Gastrocnemius medialis (tissue), 4 donors: ENCODE data around the gene CBL. TPM values are rescaled to one million over a fixed set of nuclear protein-coding genes. Genes with fewer than 3 reads are reported as not detected.
A peak's percentile ranks its signal among the peaks of the same experiment; 100 is the strongest.
"Not testable (repeated sequence)": the region's sequence is repeated elsewhere in the genome, so short reads cannot be mapped to it uniquely, and the experiment has no call there.

Experiments used
- ATAC-seq, 2 donors: fragments of 150-250 bp; one replicate each; pipeline ENCODE4 v1.9.1; 2016
- DNase-seq, 2 donors: peaks; one replicate each; pipeline ENCODE4 v3.0.0-alpha.2; 2019
- H3K27ac ChIP-seq, 4 donors: fragments of 200-600 bp; sonication (generic); 1 replicate in 1 of 4; 2 replicates in 3 of 4; pipeline ENCODE4 v1.5.1; 2016 to 2018; ENCODE audit warnings: mild to moderate bottlenecking in 2 of 4, moderate library complexity in 1 of 4
- H3K27me3 ChIP-seq, 3 donors: fragments of 200-600 bp; sonication (generic) in 2 of 3; 1 replicate in 1 of 3; 2 replicates in 2 of 3; pipeline versions ENCODE4 v1.5.1 to v1.6.0; 2016 to 2019; ENCODE audit warnings: mild to moderate bottlenecking in 1 of 3, moderate library complexity in 1 of 3
- H3K36me3 ChIP-seq, 2 donors: fragments of 200-600 bp; sonication (generic) in 1 of 2; one replicate each; pipeline ENCODE4 v1.5.1; 2017 to 2018
- H3K4me1 ChIP-seq, 2 donors: fragments of 200-600 bp; sonication (generic) in 1 of 2; one replicate each; pipeline ENCODE4 v1.5.1; 2016 to 2017; ENCODE audit warnings: mild to moderate bottlenecking in 2 of 2
- H3K4me3 ChIP-seq, 4 donors: fragments of 200-600 bp; sonication (generic) in 3 of 4; 1 replicate in 1 of 4; 2 replicates in 3 of 4; pipeline ENCODE4 v1.5.1; 2016 to 2019; ENCODE audit warnings: mild to moderate bottlenecking in 2 of 4
- H3K9me3 ChIP-seq, 3 donors: fragments of 200-600 bp; sonication (generic) in 2 of 3; 1 replicate in 1 of 3; 2 replicates in 2 of 3; pipeline ENCODE4 v1.5.1; 2016 to 2019
- POLR2A ChIP-seq, 2 donors: fragments of 450-650 bp; IDR thresholded peaks; one replicate each; pipeline ENCODE4 v1.6.1; 2017; ENCODE audit warnings: antibody characterized with exemption in 2 of 2, mild to moderate bottlenecking in 2 of 2, moderate library complexity in 2 of 2
- in situ Hi-C, 4 donors: fragments of 200-750 bp; cut with MboI; loops; one replicate each; pipeline versions ENCODE4 v1.15.0 to v1.8.0; 2017; ENCODE audit warnings: low sequenced_read_pairs in 4 of 4
- intact Hi-C: fragments of 100-400 bp; cut with DNase I; formaldehyde crosslinking; loops from one replicate; pipeline ENCODE4 v1.15.1; 2023; ENCODE audit warnings: low total_unique reads
- total RNA-seq, 4 donors: library from RNA; depleted of rRNA; stranded (reverse); fragments of >200 nt; gene quantifications; one replicate each; pipeline versions ENCODE4 v1.1.0 to v1.2.3, GENCODE V29; 2016
- TF ChIP-seq, protein P1 (sequence below), 5 experiments: fragments of 450-650 bp in 3 of 5; fragments of 200-600 bp in 2 of 5; sonication (generic) in 2 of 5; IDR thresholded peaks in 4 of 5; conservative IDR thresholded peaks in 1 of 5; 1 replicate in 4 of 5; 2 replicates in 1 of 5; pipeline ENCODE4 v1.5.1; 2016 to 2019; ENCODE audit warnings: antibody characterized with exemption in 5 of 5, mild to moderate bottlenecking in 3 of 5, moderate library complexity in 3 of 5

Gene CBL
- total RNA-seq, 4 donors from 2014 or later, result 3.0 to 6.7 (median 4.5) TPM

DNA sequence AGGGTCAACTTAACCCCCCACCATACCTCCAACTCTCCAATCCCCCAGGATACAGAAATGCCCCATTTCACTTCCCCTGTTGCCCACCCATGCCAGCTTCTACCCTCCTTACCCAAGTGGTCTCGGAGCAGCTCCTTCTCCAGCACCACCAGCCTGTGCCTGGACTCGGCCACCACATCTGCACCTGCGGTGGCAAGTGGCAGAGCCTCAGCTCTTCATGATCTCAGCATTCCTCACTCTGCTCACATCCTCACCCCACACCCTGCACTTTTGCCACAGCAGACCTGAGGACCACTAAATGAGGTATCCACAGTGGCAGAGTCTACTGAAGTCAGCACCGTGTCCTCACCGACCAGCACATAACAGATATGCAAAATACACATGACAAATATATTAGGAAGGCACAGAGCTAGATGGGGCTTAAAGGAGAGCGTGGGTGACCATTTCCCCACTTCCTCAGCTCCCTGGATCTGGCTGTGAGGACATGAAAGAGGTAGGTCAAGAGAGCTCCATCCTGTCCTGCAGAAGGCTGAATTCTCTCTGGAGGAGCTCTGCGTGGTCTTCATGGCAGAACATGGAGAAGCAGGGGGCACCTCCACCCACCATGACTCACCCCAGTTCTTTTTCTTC, 11.2 kb upstream of the CBL start:
- DNase-seq (no peak), ATAC-seq (no peak)
- Histone ChIP-seq H3K36me3 (no peaks in the 10 kb centered on the region), H3K9me3 (no peaks in the 10 kb centered on the region), H3K4me3 (no peak overlapping the region), H3K4me1 (no peaks in the 10 kb centered on the region), H3K27ac (no peak overlapping the region), H3K27me3 (no peaks in the 10 kb centered on the region)
- in situ Hi-C loops, result loop anchor here in 2 of 4 donors (10.0 kb wide), 3 partner anchors 50 to 140 kb away; partner anchors contain the start of genes ABCG4 (in 1 of the 2) and RNF26 (in 1 of the 2)
- intact Hi-C loops, result loop anchor here (5.0 kb wide), 2 partner anchors 73 to 88 kb away; partner anchors contain the start of genes C2CD2L and HINFP
- TF ChIP-seq, protein P1, sequence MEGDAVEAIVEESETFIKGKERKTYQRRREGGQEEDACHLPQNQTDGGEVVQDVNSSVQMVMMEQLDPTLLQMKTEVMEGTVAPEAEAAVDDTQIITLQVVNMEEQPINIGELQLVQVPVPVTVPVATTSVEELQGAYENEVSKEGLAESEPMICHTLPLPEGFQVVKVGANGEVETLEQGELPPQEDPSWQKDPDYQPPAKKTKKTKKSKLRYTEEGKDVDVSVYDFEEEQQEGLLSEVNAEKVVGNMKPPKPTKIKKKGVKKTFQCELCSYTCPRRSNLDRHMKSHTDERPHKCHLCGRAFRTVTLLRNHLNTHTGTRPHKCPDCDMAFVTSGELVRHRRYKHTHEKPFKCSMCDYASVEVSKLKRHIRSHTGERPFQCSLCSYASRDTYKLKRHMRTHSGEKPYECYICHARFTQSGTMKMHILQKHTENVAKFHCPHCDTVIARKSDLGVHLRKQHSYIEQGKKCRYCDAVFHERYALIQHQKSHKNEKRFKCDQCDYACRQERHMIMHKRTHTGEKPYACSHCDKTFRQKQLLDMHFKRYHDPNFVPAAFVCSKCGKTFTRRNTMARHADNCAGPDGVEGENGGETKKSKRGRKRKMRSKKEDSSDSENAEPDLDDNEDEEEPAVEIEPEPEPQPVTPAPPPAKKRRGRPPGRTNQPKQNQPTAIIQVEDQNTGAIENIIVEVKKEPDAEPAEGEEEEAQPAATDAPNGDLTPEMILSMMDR (IDR thresholded peaks at IDR 0.05 in 4 of 5, conservative IDR thresholded peaks at IDR 0.05 in 1 of 5), result no peak
- no peak for TF ChIP-seq POLR2A (IDR thresholded peaks at IDR 0.05)

DNA sequence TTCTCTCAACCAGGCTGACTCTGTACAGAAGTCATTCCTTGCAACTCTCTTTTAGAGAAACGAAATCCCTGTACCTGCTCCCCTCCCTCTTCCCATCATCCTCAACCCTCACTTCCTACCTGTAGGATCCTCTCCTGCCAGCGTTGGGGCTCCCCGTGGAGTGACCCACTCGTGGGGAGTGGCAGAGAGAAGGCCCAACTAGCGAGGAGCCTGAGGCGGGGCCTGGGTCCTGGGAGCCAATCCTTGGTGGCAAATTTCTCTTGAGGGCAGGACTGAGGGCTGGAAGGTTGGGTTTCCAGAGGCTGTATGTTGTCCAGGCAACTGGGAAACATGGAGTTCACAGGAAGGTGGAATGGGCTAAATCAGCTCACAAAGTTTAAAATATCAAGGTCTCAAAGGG, 10.5 kb upstream of the CBL start:
- Histone ChIP-seq H3K27ac (no peak overlapping the region), H3K4me3 (no peak overlapping the region), H3K9me3 (no peaks in the 10 kb centered on the region), H3K4me1 (no peaks in the 10 kb centered on the region), H3K36me3 (no peaks in the 10 kb centered on the region), H3K27me3 (no peaks in the 10 kb centered on the region)
- no peak for DNase-seq
- ATAC-seq, result no peak
- in situ Hi-C loops (loop anchor here in 2 of 4 donors (10.0 kb wide), 3 partner anchors 51 to 139 kb away; partner anchors contain the start of genes ABCG4 (in 1 of the 2) and RNF26 (in 1 of the 2)), intact Hi-C loops (loop anchor here (5.0 kb wide), 2 partner anchors 73 to 88 kb away; partner anchors contain the start of genes C2CD2L and HINFP)
- no peak for TF ChIP-seq POLR2A (IDR thresholded peaks at IDR 0.05)
- TF ChIP-seq, protein P1 (IDR thresholded peaks at IDR 0.05 in 4 of 5, conservative IDR thresholded peaks at IDR 0.05 in 1 of 5), result no peak

DNA sequence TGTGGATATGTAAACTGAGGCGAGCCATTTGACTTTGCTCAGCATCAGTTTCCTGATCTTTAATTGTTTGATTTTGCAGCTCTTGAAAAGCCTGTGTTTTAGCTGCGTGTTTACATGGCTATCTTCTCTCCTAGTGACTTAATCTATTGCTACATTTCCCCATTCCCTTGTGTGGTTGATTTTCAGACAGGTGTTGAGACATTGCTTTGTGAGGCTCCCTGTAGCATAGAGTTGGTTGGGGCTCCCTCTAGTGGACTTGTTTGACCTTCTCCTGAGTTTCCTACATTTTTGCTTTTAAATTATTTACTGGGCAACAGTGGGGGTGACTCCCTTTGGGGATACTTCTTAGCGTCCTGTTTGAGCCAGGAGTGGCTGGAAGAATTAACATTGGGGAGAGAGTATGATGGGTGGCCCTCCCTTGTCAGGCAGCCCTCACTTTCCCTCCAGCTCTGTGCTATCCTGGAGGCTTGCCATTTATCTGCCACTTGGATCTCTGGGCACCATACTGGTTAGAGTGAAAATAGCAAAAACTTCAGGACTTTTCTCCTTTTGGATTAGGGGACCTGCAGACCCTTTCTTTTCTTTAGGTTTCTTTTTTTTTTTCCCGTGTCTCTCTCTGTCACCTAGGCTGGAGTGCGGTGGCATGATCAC, 9.2 kb upstream of the CBL start:
- in situ Hi-C loops (loop anchor here in 2 of 4 donors (10.0 kb wide), 3 partner anchors 52 to 138 kb away; partner anchors contain the start of genes ABCG4 (in 1 of the 2) and RNF26 (in 1 of the 2)), intact Hi-C loops (loop anchor here (1.0 to 5.0 kb wide), 5 partner anchors 29 to 102 kb away; partner anchors contain the start of genes C2CD2L, HINFP and NLRX1)
- ATAC-seq (peak; percentile 99), DNase-seq (peak; percentile 50 to 66)
- no peaks in the 10 kb centered on the region for H3K27me3 ChIP-seq
- H3K4me3 ChIP-seq, result no peak overlapping the region
- H3K9me3 ChIP-seq, result no peaks in the 10 kb centered on the region
- TF ChIP-seq POLR2A (IDR thresholded peaks at IDR 0.05), result no peak
- TF ChIP-seq, protein P1 (IDR thresholded peaks at IDR 0.05 in 4 of 5, conservative IDR thresholded peaks at IDR 0.05 in 1 of 5), result peak; percentile 75 to 85 (median 80)
- no peaks in the 10 kb centered on the region for H3K4me1 ChIP-seq
- no peak overlapping the region for H3K27ac ChIP-seq
- H3K36me3 ChIP-seq, result no peaks in the 10 kb centered on the region

- Histone ChIP-seq H3K27ac (no peak overlapping the region), H3K36me3 (no peaks in the 10 kb centered on the region), H3K9me3 (no peaks in the 10 kb centered on the region), H3K4me3 (no peak overlapping the region), H3K27me3 (no peaks in the 10 kb centered on the region), H3K4me1 (no peaks in the 10 kb centered on the region)
- in situ Hi-C loops (loop anchor here in 2 of 4 donors (10.0 kb wide), 3 partner anchors 54 to 136 kb away; partner anchors contain the start of genes ABCG4 (in 1 of the 2) and RNF26 (in 1 of the 2)), intact Hi-C loops (loop anchor here (5.0 kb wide), 2 partner anchors 77 to 92 kb away; partner anchors contain the start of genes C2CD2L and HINFP)
- ATAC-seq (no peak), DNase-seq (no peak)
- TF ChIP-seq, protein P1 (IDR thresholded peaks at IDR 0.05 in 4 of 5, conservative IDR thresholded peaks at IDR 0.05 in 1 of 5), result no peak
- no peak for TF ChIP-seq POLR2A (IDR thresholded peaks at IDR 0.05)
Observed at GRCh38 chr11:119198925-119199324, 7.2 kb upstream of the CBL start.

- ATAC-seq, H3K4me1 ChIP-seq, H3K36me3 ChIP-seq, DNase-seq, H3K27me3 ChIP-seq, H3K4me3 ChIP-seq, H3K27ac ChIP-seq, H3K9me3 ChIP-seq: not testable (repeated sequence)
- intact Hi-C loops, result loop anchor here (10.0 kb wide), 2 partner anchors 136 to 274 kb away; partner anchors contain the start of gene VPS11
- in situ Hi-C loops, result loop anchor here in 2 of 4 donors (5.0 to 10.0 kb wide), 3 partner anchors 104 to 131 kb away; partner anchors contain the start of gene RNF26 (in 1 of the 2)
Observed at GRCh38 chr11:119201236-119201635, 4.9 kb upstream of the CBL start.
